RPMI7951 (cell line): ENCODE data around the gene MYL4. TPM values are rescaled to one million over a fixed set of nuclear protein-coding genes. Genes with fewer than 3 reads are reported as not detected.
"Not testable (repeated sequence)": the region's sequence is repeated elsewhere in the genome, so short reads cannot be mapped to it uniquely, and the experiment has no call there.

Source experiments
- DNase-seq: peaks from one replicate; pipeline ENCODE4 v3.0.0-alpha.2; 2012; ENCODE audit warnings: low read depth
- total RNA-seq: library from RNA; depleted of rRNA; stranded (reverse); fragments of >200 nt; shearing (Covaris generic); gene quantifications from 2 replicates; pipeline ENCODE4 v1.2.3, GENCODE V29; 2014

The MYL4 gene
- total RNA-seq, 1 experiment from 2014 or later, result not detected

DNA sequence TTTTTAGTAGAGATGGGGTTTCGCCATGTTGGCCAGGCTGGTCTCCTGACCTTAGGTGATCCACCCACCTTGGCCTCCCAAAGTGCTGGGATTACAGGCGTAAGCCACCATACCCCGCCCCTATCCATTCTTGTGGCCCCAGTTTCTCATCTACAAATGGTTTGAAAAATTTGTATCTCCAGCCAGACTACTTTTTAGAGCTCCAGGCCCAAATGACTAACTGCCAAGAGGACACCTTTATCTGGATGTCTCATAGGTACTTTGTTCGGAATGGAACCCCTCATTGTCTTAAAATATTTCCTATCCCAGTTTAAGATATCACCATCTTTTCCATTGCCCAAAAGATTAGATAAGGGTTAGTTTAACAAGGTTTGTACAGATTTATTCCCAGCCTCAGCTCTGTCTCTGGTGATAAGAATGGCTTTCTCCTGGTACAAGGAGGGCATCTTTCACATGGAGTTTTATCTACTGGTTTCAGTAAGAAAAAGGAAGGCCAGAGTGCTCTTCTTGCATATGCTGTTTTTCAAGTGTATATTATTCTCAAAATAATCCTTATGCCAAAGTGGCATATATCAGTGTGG is 15.1 kb upstream of the MYL4 start:
- DNase-seq, result no peak

GRCh38 chr17:47197821-47198220 is 11.3 kb upstream of the MYL4 start:
- DNase-seq, result no peak

GRCh38 chr17:47199627-47200324 is 9.4 kb upstream of the MYL4 start:
- no peak for DNase-seq

GRCh38 chr17:47200325-47200664 is 8.9 kb upstream of the MYL4 start:
- no peak for DNase-seq

DNA sequence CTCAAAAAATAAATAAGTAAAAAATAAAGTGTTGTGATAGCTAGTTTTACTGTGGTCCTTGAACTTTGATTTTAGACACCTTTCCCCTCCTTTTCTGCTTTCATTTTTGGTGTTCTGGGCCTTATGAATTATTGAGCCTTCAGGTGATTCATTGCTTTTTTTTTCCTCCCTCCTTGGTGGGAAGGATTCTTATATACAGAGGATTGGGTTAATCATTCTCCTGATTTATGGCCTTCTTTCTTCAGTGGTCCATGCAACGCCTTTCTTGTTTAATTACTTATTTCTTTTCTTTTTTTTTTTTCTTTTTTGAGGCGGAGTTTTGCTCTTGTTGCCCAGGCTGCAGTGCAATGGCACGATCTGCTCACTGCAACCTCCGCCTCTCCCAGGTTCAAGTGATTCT is 8.0 kb upstream of the MYL4 start:
- DNase-seq, result no peak

DNA sequence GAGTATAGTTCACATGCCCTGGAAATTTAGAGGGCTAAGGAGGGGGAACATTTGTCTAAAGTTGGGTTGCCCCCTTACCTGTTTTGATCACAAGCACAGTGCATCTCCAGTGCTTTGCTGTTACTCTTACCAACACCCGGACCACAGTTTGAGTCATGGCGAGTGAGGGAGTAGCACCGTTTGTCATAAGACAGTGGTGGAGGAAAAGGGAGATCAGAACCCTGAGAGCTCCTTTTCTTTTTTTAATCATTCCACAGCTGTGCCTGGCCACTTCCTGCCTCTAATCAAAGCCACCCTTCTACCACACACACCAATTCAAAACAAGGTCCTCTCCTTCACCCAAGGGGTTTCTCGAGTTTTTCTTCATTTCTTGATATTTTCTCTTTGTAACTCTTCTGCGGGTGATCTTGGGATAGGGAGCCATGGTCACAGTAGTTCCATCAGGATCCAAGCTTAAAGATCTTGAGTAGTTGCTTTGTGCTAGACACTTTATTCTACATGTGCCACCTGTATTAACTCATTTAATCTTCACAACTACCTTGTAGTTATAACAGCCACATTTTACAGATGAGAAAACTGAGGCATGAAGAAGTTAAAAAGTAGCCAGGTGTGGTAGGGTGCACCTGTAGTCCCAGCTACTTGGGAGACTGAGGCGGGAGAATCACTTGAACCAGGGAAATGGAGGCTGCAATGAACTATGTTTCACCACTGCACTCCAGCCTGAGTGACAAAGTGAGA is 5.0 kb upstream of the MYL4 start:
- peak; percentile 65 for DNase-seq

GRCh38 chr17:47204722-47205418 is 4.3 kb upstream of the MYL4 start:
- peak; percentile 61 for DNase-seq

- peak; percentile 70 for DNase-seq
These were observed 3.7 kb upstream of the MYL4 start for GRCh38 chr17:47205419-47205963.

GRCh38 chr17:47207143-47208067 is 1.7 kb upstream of the MYL4 start:
- no peak for DNase-seq

DNA sequence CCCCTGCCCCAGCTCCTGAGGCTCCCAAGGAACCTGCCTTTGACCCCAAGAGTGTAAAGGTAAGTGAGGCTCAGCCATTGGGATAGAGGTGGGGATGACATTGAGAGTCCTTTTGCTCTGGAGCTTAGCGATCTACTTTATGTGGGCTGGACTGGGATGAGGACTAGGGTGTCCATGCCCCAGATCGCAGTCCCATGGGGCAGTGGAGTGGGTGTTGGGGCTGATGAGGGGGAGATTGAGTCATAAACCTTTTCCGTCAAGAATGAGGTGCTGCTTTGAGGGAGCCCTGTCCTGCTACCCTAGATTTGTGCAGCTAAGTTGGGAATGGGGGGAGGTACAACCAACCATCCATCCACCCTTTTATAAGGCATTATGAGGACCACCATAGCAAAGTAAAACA is 351 bp downstream of the MYL4 start:
- no peak for DNase-seq

DNA sequence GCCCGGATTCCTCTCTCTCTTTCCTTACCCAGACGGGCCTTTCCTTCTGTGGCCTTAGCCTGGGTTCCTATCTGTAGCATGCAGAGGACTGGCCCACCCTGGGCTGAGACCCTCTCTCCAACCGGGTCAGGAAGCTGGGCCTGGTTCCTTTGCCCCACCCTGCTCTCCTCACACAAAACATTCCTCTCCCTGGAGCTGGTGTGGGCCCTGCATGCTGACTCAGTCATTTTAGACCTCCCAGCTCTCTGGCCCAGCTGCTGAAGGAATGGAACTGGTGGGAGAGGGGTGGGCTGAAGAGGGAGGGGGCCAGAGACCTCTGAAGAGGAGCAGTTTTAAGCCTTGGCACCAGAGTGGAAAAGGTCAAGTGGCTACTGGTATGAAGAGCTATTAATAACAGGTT is 957 bp downstream of the MYL4 start:
- no peak for DNase-seq

DNA sequence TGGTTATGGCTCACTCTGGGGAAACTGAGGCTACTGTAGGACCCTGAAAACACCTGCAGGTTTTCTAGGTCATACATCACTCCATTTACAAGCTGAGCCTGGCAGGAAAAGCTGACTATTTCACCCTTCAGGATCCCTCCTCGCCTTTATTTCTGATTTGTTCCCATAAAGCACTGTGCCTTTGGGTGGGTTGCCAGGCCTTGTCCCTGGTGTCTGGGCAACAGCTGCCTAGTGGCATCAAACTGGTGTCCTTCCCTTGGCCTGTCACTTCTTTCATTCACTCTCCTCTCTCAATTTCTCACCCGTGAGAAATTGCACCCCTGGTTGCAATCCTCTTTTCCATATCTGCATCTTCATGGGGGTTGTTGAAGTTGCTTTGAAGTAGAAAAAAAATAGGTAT is 1.6 kb downstream of the MYL4 start:
- DNase-seq, result no peak

DNA sequence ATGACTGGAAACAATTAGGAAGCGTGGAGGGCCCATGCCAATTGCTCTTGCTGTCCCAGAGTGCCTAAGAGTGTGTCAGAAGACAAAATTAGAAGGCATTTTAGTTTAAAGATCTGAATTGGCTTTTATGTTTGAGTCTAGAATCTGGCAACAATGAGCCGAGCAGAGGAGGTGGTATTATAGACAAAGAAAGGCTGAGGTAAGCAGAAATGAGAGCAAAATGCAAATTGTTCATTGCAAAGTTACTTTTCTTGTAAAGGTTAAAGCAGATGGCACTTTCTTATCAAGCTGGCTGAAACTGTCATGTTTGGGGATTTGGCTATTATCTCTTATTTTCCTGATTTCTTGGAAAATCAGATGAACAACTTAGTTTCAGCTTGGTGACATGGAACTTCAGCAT is 3.3 kb downstream of the MYL4 start:
- DNase-seq, result no peak

- no peak for DNase-seq
These were observed 4.4 kb downstream of the MYL4 start for GRCh38 chr17:47213540-47213939.

DNA sequence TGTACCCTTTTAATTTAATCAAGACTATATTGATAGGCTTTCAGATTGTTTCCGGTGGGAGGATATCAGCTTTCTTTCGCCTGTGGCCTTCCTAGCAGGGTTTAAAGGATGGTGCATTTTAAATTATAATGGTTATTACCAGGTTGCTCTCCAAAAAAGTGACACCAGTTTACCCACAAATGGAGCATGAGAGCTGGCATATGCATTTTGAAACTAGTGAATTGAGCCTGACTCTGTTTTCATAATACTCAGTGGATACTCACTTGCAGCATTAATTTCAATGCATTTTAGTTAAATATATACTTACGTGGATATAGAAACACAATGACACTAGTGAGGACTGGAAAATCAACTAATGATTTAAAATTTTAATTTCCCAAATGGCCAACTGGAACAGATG is 5.8 kb downstream of the MYL4 start:
- no peak for DNase-seq

- not testable (repeated sequence) for DNase-seq
These were observed 7.7 kb downstream of the MYL4 start for GRCh38 chr17:47216821-47217220.

DNA sequence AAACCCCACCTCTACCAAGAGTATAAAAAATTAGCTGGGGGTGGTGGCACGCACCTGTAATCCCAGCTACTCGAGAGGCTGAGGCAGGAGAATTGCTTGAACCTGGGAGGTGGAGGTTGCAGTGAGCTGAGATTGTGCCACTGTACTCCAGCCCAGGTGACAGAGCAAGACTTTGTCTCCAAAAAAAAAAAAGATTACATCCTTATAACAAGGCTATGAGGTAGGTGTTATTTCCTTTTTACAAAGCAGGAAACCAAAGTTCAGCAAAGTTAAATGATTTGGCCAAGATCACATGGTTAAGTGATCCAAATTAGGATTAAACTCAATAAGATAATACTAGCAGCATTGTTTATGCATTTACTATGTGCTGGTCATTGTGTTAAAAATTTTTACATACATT is 8.1 kb downstream of the MYL4 start:
- not testable (repeated sequence) for DNase-seq

- DNase-seq, result no peak
These were observed 9.8 kb downstream of the MYL4 start for GRCh38 chr17:47218896-47219430.

- no peak for DNase-seq
These were observed 10.7 kb downstream of the MYL4 start for GRCh38 chr17:47219621-47220475.

DNA sequence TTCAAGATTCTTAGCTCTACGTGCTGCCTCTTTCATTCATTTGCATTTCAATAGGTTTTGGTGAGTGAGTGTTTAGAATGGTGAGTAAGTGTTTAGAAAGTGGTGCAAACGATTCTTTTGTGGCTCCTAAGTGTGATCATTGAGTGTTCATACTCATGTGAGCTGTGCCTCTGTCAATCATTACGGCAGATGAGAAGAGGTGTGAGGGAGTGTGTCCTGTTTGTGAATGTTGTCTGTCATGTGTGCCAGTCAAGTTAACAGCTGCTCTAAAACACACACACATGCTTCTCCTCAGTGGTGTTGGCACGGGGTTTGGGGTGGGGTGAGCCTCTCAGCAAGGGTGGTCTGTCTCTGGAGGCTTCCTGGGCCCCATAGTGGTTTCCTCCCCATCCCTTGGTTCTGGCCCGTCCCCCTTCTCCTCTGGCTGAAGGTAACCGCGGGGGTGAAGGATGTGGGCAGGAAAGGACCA is 11.4 kb downstream of the MYL4 start:
- no peak for DNase-seq
